Heart right ventricle (tissue), 16 donors: ENCODE data around the gene TMEM100. TPM values are rescaled to one million over a fixed set of nuclear protein-coding genes. Genes with fewer than 3 reads are reported as not detected.

ENCODE experiments used
- ATAC-seq, 8 donors: fragments of 200-7000 bp; cut with Tn5 transposase; one replicate each; pipeline ENCODE4 v1.9.1; 2020; ENCODE audit warnings: mild to moderate bottlenecking in 8 of 8, moderate library complexity in 8 of 8, moderate number of reproducible peaks in 1 of 8
- DNase-seq, 2 donors: peaks; one replicate each; pipeline ENCODE4 v3.0.0-alpha.2; 2020
- H3K27ac ChIP-seq, 10 donors: fragments of 200-600 bp; sonication (generic) in 2 of 10; one replicate each; pipeline versions ENCODE4 v1.5.0 to v1.8.0; 2020 to 2022; ENCODE audit warnings: mild to moderate bottlenecking in 3 of 10
- H3K27me3 ChIP-seq, 7 donors: fragments of 200-600 bp; one replicate each; pipeline ENCODE4 v1.8.0; 2021 to 2022; ENCODE audit warnings: mild to moderate bottlenecking in 2 of 7
- H3K36me3 ChIP-seq, 9 donors: fragments of 200-600 bp; sonication (generic) in 1 of 9; one replicate each; pipeline versions ENCODE4 v1.5.0 to v1.8.0; 2020 to 2022; ENCODE audit warnings: mild to moderate bottlenecking in 2 of 9
- H3K4me1 ChIP-seq, 9 donors: fragments of 200-600 bp; sonication (generic) in 1 of 9; one replicate each; pipeline versions ENCODE4 v1.5.0 to v1.8.0; 2020 to 2022; ENCODE audit warnings: mild to moderate bottlenecking in 4 of 9
- H3K4me3 ChIP-seq, 10 donors: fragments of 200-600 bp; sonication (generic) in 2 of 10; one replicate each; pipeline versions ENCODE4 v1.5.0 to v1.8.0; 2020 to 2022; ENCODE audit warnings: mild to moderate bottlenecking in 7 of 10, moderate library complexity in 2 of 10
- H3K9me3 ChIP-seq, 11 donors: fragments of 200-600 bp in 10 of 11; sonication (generic) in 2 of 11; one replicate each; pipeline versions ENCODE4 v1.5.0 to v1.8.0; 2013 to 2022; ENCODE audit warnings: mild to moderate bottlenecking in 2 of 11, control low read depth in 1 of 11, moderate library complexity in 1 of 11
- CTCF ChIP-seq, 9 donors: fragments of 200-600 bp; sonication (generic) in 2 of 9; IDR thresholded peaks; one replicate each; pipeline versions ENCODE4 v1.5.0 to v1.8.0; 2021 to 2022; ENCODE audit warnings: antibody characterized with exemption in 9 of 9, mild to moderate bottlenecking in 5 of 9, moderate library complexity in 1 of 9
- WGBS, 2 donors: extraction: QIAGEN DNeasy Blood & Tissue Kit; methylation state at CpG; one replicate each; pipeline ENCODE4 v1.1.7; 2013; ENCODE audit warnings: inconsistent platforms in 1 of 2; 5-methylcytosine and 5-hydroxymethylcytosine counted together
- intact Hi-C, 10 donors: fragments of 100-400 bp; cut with DNase I; formaldehyde crosslinking; loops; one replicate each; pipeline versions ENCODE4 v1.11.1 to v1.14.2; 2022
- polyA plus RNA-seq, 2 donors: library from polyadenylated mRNA; stranded (reverse); fragments of 200-250 nt; gene quantifications; one replicate each; pipeline ENCODE4 v1.2.3, GENCODE V29; 2013
- total RNA-seq, 10 donors: library from RNA; stranded (reverse); fragmentation: NEBNext Ultra II Directional in 3 of 10; extraction: Animal tissue kit (Norgen Biotek cat#: 25700) in 3 of 10; gene quantifications; one replicate each; pipeline versions ENCODE4 v1.2.1 to v1.2.4, GENCODE V29; 2021 to 2023
- donor health status: Arrhythmogenic right ventricular cardiomyopathy.
- donor health status: ischemic (EF 13 %, LVEDD 7.1; RV severe dilation, severe dysfunction).
- donor health status: healthy with polysubstance abuse.
- donor health status: DM: no; HTN: yes; CAD: no.
- donor health status: DM: no; HTN: no; CAD: no.
- donor health status: ischemic (EF 25% LVEDD 6.9; RV normal size, moderate dysfunction).
- donor health status: ischemic (EF 25% LVEDD 5.7; RV mildly dilated, moderate dysfunction).
- donor health status: healthy.
- donor health status: DM: yes; HTN: yes; CAD: no.
- donor health status: Ischemic cardiomyopathy.
- donor health status: ischemic (EF 35%, LVEDD 5.7; RV mildly dilated, moderate dysfunction).
- donor health status: nonischemic (EF 11% LVEDD 7.7; RV severe dilation, severe dysfunction).
- donor health status: DM: yes; HTN: yes; CAD: no.
- donor health status: PGD.
- donor health status: ischemic (EF 29% LVEDD 5.4; RV normal size, mild dysfunction).
- donor health status: nonischemic (EF 23%, LVEDD 6.1; RV moderate dilation, normal function).

The TMEM100 gene
- total and polyA plus RNA-seq, 12 donors, result 1.6 to 12.1 (median 6.1) TPM

- no peaks in the 10 kb centered on the region for H3K9me3 ChIP-seq
- H3K27me3 ChIP-seq, result no peaks in the 10 kb centered on the region
- H3K36me3 ChIP-seq, result no peaks in the 10 kb centered on the region
- H3K4me3 ChIP-seq, result no peak overlapping the region
- no peak for TF ChIP-seq CTCF (IDR thresholded peaks at IDR 0.05)
- no peaks in the 10 kb centered on the region for H3K4me1 ChIP-seq
- intact Hi-C loops, result no loop called here
- H3K27ac ChIP-seq, result no peak overlapping the region
- WGBS, 2 donors, result 98 to 99% methylated on average over 1 of the region's 1 CpG
- ATAC-seq (no peak), DNase-seq (no peak)
Observed at GRCh38 chr17:55745258-55745657, 22.6 kb upstream of the TMEM100 start.

- ATAC-seq, result no peak
Observed at GRCh38 chr17:55743103-55743679, 20.5 kb upstream of the TMEM100 start.

GRCh38 chr17:55742272-55743102 is 19.8 kb upstream of the TMEM100 start:
- intact Hi-C loops, result no loop called here
- Histone ChIP-seq H3K27ac (no peak overlapping the region), H3K4me3 (no peak overlapping the region), H3K4me1 (no peaks in the 10 kb centered on the region), H3K36me3 (no peaks in the 10 kb centered on the region), H3K9me3 (no peaks in the 10 kb centered on the region), H3K27me3 (no peaks in the 10 kb centered on the region)
- TF ChIP-seq CTCF (IDR thresholded peaks at IDR 0.05), result no peak
- WGBS, 2 donors, result 80 to 92% methylated on average over 12 of the region's 12 CpGs
- ATAC-seq, result no peak
- no peak for DNase-seq

More at GRCh38 chr17:55743103-55743679, 20.5 kb upstream of the TMEM100 start:
- intact Hi-C loops, result no loop called here
- Histone ChIP-seq H3K27ac (no peak overlapping the region), H3K4me1 (no peaks in the 10 kb centered on the region), H3K36me3 (no peaks in the 10 kb centered on the region), H3K4me3 (no peak overlapping the region), H3K27me3 (no peaks in the 10 kb centered on the region), H3K9me3 (no peaks in the 10 kb centered on the region)
- DNase-seq, result no peak
- WGBS, 2 donors, result 57 to 72% methylated on average over 3 of the region's 3 CpGs
- TF ChIP-seq CTCF (IDR thresholded peaks at IDR 0.05), result no peak

- H3K9me3 ChIP-seq, result no peaks in the 10 kb centered on the region
- no peaks in the 10 kb centered on the region for H3K4me1 ChIP-seq
- ATAC-seq (no peak), DNase-seq (no peak)
- 90% methylated on average over 3 of the region's 3 CpGs for WGBS, 2 donors
- no peaks in the 10 kb centered on the region for H3K27me3 ChIP-seq
- intact Hi-C loops, result no loop called here
- no peaks in the 10 kb centered on the region for H3K36me3 ChIP-seq
- H3K27ac ChIP-seq, result no peak overlapping the region
- no peak for TF ChIP-seq CTCF (IDR thresholded peaks at IDR 0.05)
- no peak overlapping the region for H3K4me3 ChIP-seq
Observed at GRCh38 chr17:55741356-55741700, 18.7 kb upstream of the TMEM100 start.
